HG03175 (cell line): ENCODE results near the gene FAM181B.
A peak's percentile ranks its signal among the peaks of the same experiment; 100 is the strongest.

Experiments used
- ATAC-seq: cut with Tn5 transposase; IDR thresholded peaks from one replicate; pipeline ENCODE4 v1.9.1; 2021; ENCODE audit warnings: mild to moderate bottlenecking, moderate library complexity; ENCODE audit not compliant: unreplicated experiment

The FAM181B gene

DNA sequence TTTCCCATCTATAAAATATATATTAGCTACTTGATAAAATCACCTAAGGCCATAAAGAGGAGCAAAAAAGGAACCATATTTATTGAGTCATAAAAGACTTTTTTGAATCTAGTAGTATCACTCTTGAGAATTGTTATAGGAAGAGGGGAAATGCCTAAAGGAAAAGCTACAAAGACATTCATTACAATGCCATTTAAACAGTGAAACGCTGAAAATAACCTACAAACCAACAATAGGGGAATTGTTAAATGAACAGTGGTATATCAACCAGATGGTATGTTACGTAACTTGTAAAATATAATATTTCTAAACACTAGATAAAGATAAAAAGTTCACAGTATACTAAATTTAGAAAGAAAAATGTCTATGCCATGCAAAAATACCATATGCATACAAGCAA is 47.5 kb downstream of the FAM181B start:
- no peak for ATAC-seq

DNA sequence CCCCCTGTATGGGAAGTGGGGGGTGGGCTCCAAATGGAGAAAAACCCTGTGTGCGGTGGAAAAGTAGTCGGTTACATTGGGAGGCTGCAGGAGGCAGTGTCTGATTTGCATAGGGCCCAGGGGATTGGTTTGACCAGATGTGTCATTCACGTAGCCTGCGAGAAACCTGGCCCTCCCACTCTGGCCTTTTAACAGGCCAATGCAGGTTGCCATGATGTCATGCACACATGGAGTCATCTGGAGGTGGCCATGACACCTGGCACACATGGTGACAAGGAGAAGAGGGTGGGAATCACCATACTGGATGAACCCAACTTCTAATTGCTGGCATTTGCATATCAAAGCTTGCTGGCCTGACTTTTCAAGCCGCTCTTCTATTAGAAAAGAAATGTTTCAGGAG is 50.6 kb downstream of the FAM181B start:
- no peak for ATAC-seq

GRCh38 chr11:82682003-82682751 is 51.5 kb downstream of the FAM181B start:
- ATAC-seq = peak; percentile 80

DNA sequence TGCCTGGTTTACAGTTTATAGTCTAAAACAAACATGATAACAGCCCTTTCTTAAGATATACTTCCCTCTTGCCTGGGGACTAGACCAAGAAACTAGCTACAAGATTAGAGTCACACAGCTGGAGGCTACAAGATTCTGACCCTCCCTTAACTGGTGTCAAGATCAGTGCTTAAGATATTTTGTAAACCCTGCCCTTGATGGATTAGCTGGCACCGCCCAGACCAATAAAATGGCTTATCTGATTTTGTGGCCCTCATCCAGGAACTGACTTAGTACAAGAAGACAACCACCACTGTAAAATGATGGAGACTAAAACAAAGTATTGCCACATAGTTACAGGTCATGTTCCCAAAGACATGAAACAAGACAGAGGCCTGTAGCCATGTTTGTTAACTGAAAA is 53.4 kb downstream of the FAM181B start:
- no peak for ATAC-seq
